Measurements from ENCODE around the gene EFNA5. TPM values are rescaled to one million over a fixed set of nuclear protein-coding genes. Genes with fewer than 3 reads are reported as not detected.

The EFNA5 gene
- total and polyA plus RNA-seq, 2 experiments from 2014 or later: 7.5 to 10.1 TPM

GRCh38 chr5:107578051-107578635, 92.6 kb downstream of the EFNA5 start (continued):
- TF ChIP-seq REST (IDR thresholded peaks at IDR 0.05; ENCODE audit: unreplicated experiment) (no peak), JUNB (IDR thresholded peaks at IDR 0.05; ENCODE audit: unreplicated experiment) (no peak), ETS1 (IDR thresholded peaks at IDR 0.05) (no peak)

GRCh38 chr5:107577394-107577950, 93.3 kb downstream of the EFNA5 start:
- Histone ChIP-seq H2AFZ (no peak overlapping the region), H3K27me3 (ENCODE audit: insufficient read depth) (no peaks in the 10 kb centered on the region), H3K4me3 (no peak overlapping the region), H3K36me3 (ENCODE audit: insufficient read depth) (no peaks in the 10 kb centered on the region), H3F3A (replicated peaks; ENCODE audit: low read depth) (no peaks in the 10 kb centered on the region), H3K4me1 (ENCODE audit: insufficient read depth) (peaks cover 35% of the 10 kb centered on the region), H3K9me2 (ENCODE audit: insufficient read depth) (no peaks in the 10 kb centered on the region), H3K27ac (ENCODE audit: low read depth) (peak overlapping the region; percentile 67; the same call in 1 of the 2 replicates), H3K79me2 (replicated peaks; ENCODE audit: insufficient read depth) (peaks cover 23% of the 10 kb centered on the region), H4K20me1 (replicated peaks; ENCODE audit: insufficient read depth) (no peaks in the 10 kb centered on the region), H3K4me2 (peak overlapping the region; percentile 52)
- no peaks in the 10 kb centered on the region for H3K27me3 Mint-ChIP-seq (ENCODE audit: insufficient read depth, low read depth, poor library complexity)
- ATAC-seq (no peak), DNase-seq (ENCODE audit: low spot score) (no peak)
- peaks cover 55% of the 10 kb centered on the region for H3K4me1 Mint-ChIP-seq
- H3K27ac Mint-ChIP-seq: peak overlapping the region; percentile 61
- no peak overlapping the region for H3K4me3 Mint-ChIP-seq
- H3K9me3 Mint-ChIP-seq: no peaks in the 10 kb centered on the region
- TF ChIP-seq CREB1 (CRISPR knock-in tag; IDR thresholded peaks at IDR 0.05; ENCODE audit: low read depth) (no peak), POLR2AphosphoS5 (IDR thresholded peaks at IDR 0.05; ENCODE audit: low read depth) (no peak), ZNF331 (CRISPR knock-in tag; IDR thresholded peaks at IDR 0.05; ENCODE audit: low read depth) (no peak), STAT1 (IDR thresholded peaks at IDR 0.05; ENCODE audit: unreplicated experiment) (no peak)
- H3K36me3 Mint-ChIP-seq (ENCODE audit: low read depth): no peaks in the 10 kb centered on the region

- Histone ChIP-seq H3F3A (replicated peaks; ENCODE audit: low read depth) (no peaks in the 10 kb centered on the region), H3K9me2 (ENCODE audit: insufficient read depth) (no peaks in the 10 kb centered on the region), H3K4me2 (peak overlapping the region; percentile 52), H3K27me3 (ENCODE audit: insufficient read depth) (no peaks in the 10 kb centered on the region), H3K4me3 (peak overlapping the region; percentile 5; the same call in 1 of the 2 replicates), H3K36me3 (ENCODE audit: insufficient read depth) (no peaks in the 10 kb centered on the region), H4K20me1 (replicated peaks; ENCODE audit: insufficient read depth) (no peaks in the 10 kb centered on the region), H2AFZ (no peak overlapping the region), H3K79me2 (replicated peaks; ENCODE audit: insufficient read depth) (peaks cover 23% of the 10 kb centered on the region), H3K27ac (ENCODE audit: low read depth) (peak overlapping the region; percentile 67; the same call in 1 of the 2 replicates), H3K4me1 (ENCODE audit: insufficient read depth) (peaks cover 38% of the 10 kb centered on the region)
- H3K4me1 Mint-ChIP-seq: peaks cover 61% of the 10 kb centered on the region
- DNase-seq (ENCODE audit: low spot score) (no peak), ATAC-seq (no peak)
- H3K4me3 Mint-ChIP-seq: no peak overlapping the region
- no peaks in the 10 kb centered on the region for H3K27me3 Mint-ChIP-seq (ENCODE audit: insufficient read depth, low read depth, poor library complexity)
- no peaks in the 10 kb centered on the region for H3K36me3 Mint-ChIP-seq (ENCODE audit: low read depth)
- H3K9me3 Mint-ChIP-seq: no peaks in the 10 kb centered on the region
- H3K27ac Mint-ChIP-seq: peak overlapping the region; percentile 61
- TF ChIP-seq EZH2phosphoT487 (IDR thresholded peaks at IDR 0.05; ENCODE audit: unreplicated experiment) (no peak), CTCF (conservative IDR thresholded peaks at IDR 0.05; ENCODE audit: low read depth in 2 of 2) (no peak), ZNF114 (CRISPR knock-in tag; IDR thresholded peaks at IDR 0.05) (no peak)
Observed at GRCh38 chr5:107576736-107577393, 93.9 kb downstream of the EFNA5 start.
